Immature natural killer cell (primary cell): ENCODE results near the gene USP17L18. TPM values are rescaled to one million over a fixed set of nuclear protein-coding genes. Genes with fewer than 3 reads are reported as not detected.
"Not testable (repeated sequence)": the region's sequence is repeated elsewhere in the genome, so short reads cannot be mapped to it uniquely, and the experiment has no call there.

Experiments
- DNase-seq, 3 donors: peaks; one replicate each; pipeline ENCODE4 v3.0.0; 2022; ENCODE audit warnings: mixed read lengths in 1 of 3
- H3K27ac Mint-ChIP-seq, 6 donors: one replicate each; pipeline ENCODE4 v1.8.0; 2020; ENCODE audit warnings: mixed read lengths in 6 of 6, mild to moderate bottlenecking in 5 of 6, inconsistent platforms in 4 of 6, moderate library complexity in 3 of 6
- H3K27me3 Mint-ChIP-seq, 3 donors: one replicate each; pipeline ENCODE4 v1.8.0; 2020 to 2021; ENCODE audit warnings: low read depth in 3 of 3, mild to moderate bottlenecking in 3 of 3, mixed read lengths in 3 of 3, moderate library complexity in 3 of 3, inconsistent platforms in 1 of 3
- H3K36me3 Mint-ChIP-seq, 3 donors: one replicate each; pipeline ENCODE4 v1.8.0; 2020; ENCODE audit warnings: mixed read lengths in 3 of 3, inconsistent platforms in 2 of 3, mild to moderate bottlenecking in 2 of 3
- H3K4me1 Mint-ChIP-seq, 2 donors: one replicate each; pipeline ENCODE4 v1.8.0; 2020; ENCODE audit warnings: inconsistent platforms in 2 of 2, mild to moderate bottlenecking in 2 of 2, mixed read lengths in 2 of 2, moderate library complexity in 1 of 2
- H3K4me3 Mint-ChIP-seq, 5 donors: one replicate each; pipeline ENCODE4 v1.8.0; 2020; ENCODE audit warnings: mild to moderate bottlenecking in 5 of 5, mixed read lengths in 5 of 5, inconsistent platforms in 3 of 5, moderate library complexity in 3 of 5
- H3K9me3 Mint-ChIP-seq, 6 donors: one replicate each; pipeline ENCODE4 v1.8.0; 2020; ENCODE audit warnings: mild to moderate bottlenecking in 6 of 6, mixed read lengths in 6 of 6, inconsistent platforms in 4 of 6, moderate library complexity in 3 of 6
- polyA plus RNA-seq, 3 donors: library from polyadenylated mRNA; unstranded; fragments of 300-500 nt; fragmentation: Illumina TruSeq; gene quantifications; one replicate each; pipeline ENCODE4 v1.2.3, GENCODE V29; 2021

USP17L18 gene
- not detected for polyA plus RNA-seq

DNA sequence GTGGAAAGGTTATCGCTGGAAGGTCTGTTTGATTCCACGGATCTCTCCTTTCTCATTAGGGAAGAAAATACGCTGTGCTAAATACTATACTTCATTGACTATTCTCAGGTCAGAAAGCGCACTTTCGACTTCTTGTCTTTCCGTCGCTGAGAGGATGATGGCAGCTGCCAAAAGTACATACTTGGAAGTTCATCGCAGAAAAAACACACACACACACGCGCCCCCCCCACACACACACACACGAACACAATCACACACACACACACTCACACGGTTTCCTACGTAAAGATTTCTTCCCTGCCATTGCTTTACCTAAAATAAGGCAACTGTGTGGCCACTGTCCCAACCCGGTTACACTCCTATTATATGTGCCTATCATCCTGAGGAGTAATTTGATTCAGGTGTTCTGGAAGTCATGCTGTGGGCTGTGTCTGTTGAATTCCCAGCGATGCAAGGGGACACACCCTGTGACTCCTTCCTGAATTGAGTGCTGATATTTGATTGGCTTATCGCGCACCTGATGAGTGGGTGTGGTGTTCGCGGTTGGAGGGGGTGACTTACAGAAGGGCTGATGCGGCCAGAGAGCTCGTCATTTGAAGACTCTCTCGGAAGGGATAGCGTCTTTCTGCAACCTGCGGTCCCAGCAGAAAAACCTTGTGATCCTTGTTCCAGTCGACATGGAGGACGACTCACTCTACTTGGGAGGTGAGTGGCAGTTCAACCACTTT is at the start of gene USP17L18:
Gene USP17L18, plus strand, starts transcription at position 678 of the 728 bp plus-strand sequence. Its CDS starts 0 bp downstream, at position 678.
- not testable (repeated sequence) for H3K27me3 Mint-ChIP-seq, H3K27ac Mint-ChIP-seq, H3K9me3 Mint-ChIP-seq, H3K4me3 Mint-ChIP-seq, DNase-seq, H3K36me3 Mint-ChIP-seq, H3K4me1 Mint-ChIP-seq

GRCh38 chr4:9210357-9210756 is 38.1 kb upstream of the USP17L18 start, which contains the start of gene USP17L10:
Gene USP17L10 (plus strand): TSS chr4:9210657. CDS start chr4:9210657, 0 bp downstream.
- H3K36me3 Mint-ChIP-seq, H3K27me3 Mint-ChIP-seq, H3K27ac Mint-ChIP-seq, DNase-seq, H3K4me3 Mint-ChIP-seq, H3K9me3 Mint-ChIP-seq, H3K4me1 Mint-ChIP-seq: not testable (repeated sequence)

GRCh38 chr4:9214701-9215100 is 33.7 kb upstream of the USP17L18 start:
- not testable (repeated sequence) for H3K4me1 Mint-ChIP-seq, H3K27me3 Mint-ChIP-seq, DNase-seq, H3K9me3 Mint-ChIP-seq, H3K36me3 Mint-ChIP-seq, H3K4me3 Mint-ChIP-seq, H3K27ac Mint-ChIP-seq

DNA sequence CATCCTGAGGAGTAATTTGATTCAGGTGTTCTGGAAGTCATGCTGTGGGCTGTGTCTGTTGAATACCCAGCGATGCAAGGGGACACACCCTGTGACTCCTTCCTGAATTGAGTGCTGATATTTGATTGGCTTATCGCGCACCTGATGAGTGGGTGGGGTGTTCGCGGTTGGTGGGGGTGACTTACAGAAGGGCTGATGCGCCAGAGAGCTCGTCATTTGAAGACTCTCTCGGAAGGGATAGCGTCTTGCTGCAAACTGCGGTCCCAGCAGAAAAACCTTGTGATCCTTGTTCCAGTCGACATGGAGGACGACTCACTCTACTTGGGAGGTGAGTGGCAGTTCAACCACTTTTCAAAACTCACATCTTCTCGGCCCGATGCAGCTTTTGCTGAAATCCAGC is 33.3 kb upstream of the USP17L18 start, which contains the start of gene USP17L11:
Gene USP17L11, plus strand, starts transcription at position 301 of the 400 bp plus-strand sequence. Its CDS starts 0 bp downstream, at position 301.
- H3K4me1 Mint-ChIP-seq, H3K4me3 Mint-ChIP-seq, H3K27ac Mint-ChIP-seq, H3K9me3 Mint-ChIP-seq, DNase-seq, H3K27me3 Mint-ChIP-seq, H3K36me3 Mint-ChIP-seq: not testable (repeated sequence)

DNA sequence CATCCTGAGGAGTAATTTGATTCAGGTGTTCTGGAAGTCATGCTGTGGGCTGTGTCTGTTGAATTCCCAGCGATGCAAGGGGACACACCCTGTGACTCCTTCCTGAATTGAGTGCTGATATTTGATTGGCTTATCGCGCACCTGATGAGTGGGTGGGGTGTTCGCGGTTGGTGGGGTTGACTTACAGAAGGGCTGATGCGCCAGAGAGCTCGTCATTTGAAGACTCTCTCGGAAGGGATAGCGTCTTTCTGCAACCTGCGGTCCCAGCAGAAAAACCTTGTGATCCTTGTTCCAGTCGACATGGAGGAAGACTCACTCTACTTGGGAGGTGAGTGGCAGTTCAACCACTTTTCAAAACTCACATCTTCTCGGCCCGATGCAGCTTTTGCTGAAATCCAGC is 28.6 kb upstream of the USP17L18 start, which contains the start of gene USP17L12:
Gene USP17L12, plus strand, starts transcription at position 301 of the 400 bp plus-strand sequence. Its CDS starts 0 bp downstream, at position 301.
- not testable (repeated sequence) for H3K4me1 Mint-ChIP-seq, H3K27ac Mint-ChIP-seq, H3K4me3 Mint-ChIP-seq

GRCh38 chr4:9224596-9224995 is 23.8 kb upstream of the USP17L18 start, which contains the start of gene USP17L13:
Gene USP17L13 (plus strand): TSS chr4:9224896. CDS start chr4:9224896, 0 bp downstream.
- not testable (repeated sequence) for H3K27ac Mint-ChIP-seq, H3K4me3 Mint-ChIP-seq, DNase-seq, H3K27me3 Mint-ChIP-seq, H3K36me3 Mint-ChIP-seq, H3K4me1 Mint-ChIP-seq, H3K9me3 Mint-ChIP-seq

More for the DNA sequence above, 28.6 kb upstream of the USP17L18 start, which contains the start of gene USP17L12:
- not testable (repeated sequence) for DNase-seq, H3K36me3 Mint-ChIP-seq, H3K9me3 Mint-ChIP-seq, H3K27me3 Mint-ChIP-seq

- H3K4me3 Mint-ChIP-seq, H3K27ac Mint-ChIP-seq, DNase-seq, H3K27me3 Mint-ChIP-seq, H3K4me1 Mint-ChIP-seq, H3K9me3 Mint-ChIP-seq, H3K36me3 Mint-ChIP-seq: not testable (repeated sequence)
Measured at GRCh38 chr4:9230249-9230648, 18.2 kb upstream of the USP17L18 start.

- not testable (repeated sequence) for H3K9me3 Mint-ChIP-seq, DNase-seq, H3K36me3 Mint-ChIP-seq, H3K27ac Mint-ChIP-seq, H3K4me1 Mint-ChIP-seq, H3K27me3 Mint-ChIP-seq, H3K4me3 Mint-ChIP-seq
Measured at GRCh38 chr4:9234085-9234484, 14.3 kb upstream of the USP17L18 start, which contains the start of gene USP17L15. Gene USP17L15 (plus strand): TSS chr4:9234385. CDS start chr4:9234385, 0 bp downstream.

DNA sequence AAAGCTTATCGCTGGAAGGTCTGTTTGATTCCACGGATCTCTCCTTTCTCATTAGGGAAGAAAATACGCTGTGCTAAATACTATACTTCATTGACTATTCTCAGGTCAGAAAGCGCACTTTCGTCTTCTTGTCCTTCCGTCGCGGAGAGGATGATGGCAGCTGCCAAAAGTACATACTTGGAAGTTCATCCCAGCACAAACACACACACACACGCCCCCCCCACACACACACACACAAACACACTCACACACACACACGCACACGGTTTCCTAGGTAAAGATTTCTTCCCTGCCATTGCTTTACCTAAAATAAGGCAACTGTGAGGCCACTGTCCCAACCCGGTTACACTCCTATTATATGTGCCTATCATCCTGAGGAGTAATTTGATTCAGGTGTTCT is 10.0 kb upstream of the USP17L18 start:
- not testable (repeated sequence) for H3K36me3 Mint-ChIP-seq, H3K4me3 Mint-ChIP-seq, DNase-seq, H3K27ac Mint-ChIP-seq, H3K9me3 Mint-ChIP-seq, H3K27me3 Mint-ChIP-seq, H3K4me1 Mint-ChIP-seq

DNA sequence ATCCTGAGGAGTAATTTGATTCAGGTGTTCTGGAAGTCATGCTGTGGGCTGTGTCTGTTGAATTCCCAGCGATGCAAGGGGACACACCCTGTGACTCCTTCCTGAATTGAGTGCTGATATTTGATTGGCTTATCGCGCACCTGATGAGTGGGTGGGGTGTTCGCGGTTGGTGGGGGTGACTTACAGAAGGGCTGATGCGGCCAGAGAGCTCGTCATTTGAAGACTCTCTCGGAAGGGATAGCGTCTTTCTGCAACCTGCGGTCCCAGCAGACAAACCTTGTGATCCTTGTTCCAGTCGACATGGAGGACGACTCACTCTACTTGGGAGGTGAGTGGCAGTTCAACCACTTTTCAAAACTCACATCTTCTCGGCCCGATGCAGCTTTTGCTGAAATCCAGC is 4.9 kb upstream of the USP17L18 start, which contains the start of gene USP17L17:
Gene USP17L17, plus strand, starts transcription at position 301 of the 400 bp plus-strand sequence. Its CDS starts 0 bp downstream, at position 301.
- H3K27me3 Mint-ChIP-seq, DNase-seq, H3K4me3 Mint-ChIP-seq, H3K36me3 Mint-ChIP-seq, H3K9me3 Mint-ChIP-seq, H3K27ac Mint-ChIP-seq, H3K4me1 Mint-ChIP-seq: not testable (repeated sequence)

GRCh38 chr4:9253078-9253477 is 4.6 kb downstream of the USP17L18 start, which contains the start of gene USP17L19:
Gene USP17L19 (plus strand): TSS chr4:9253378. CDS start chr4:9253378, 0 bp downstream.
- not testable (repeated sequence) for H3K4me3 Mint-ChIP-seq, H3K27ac Mint-ChIP-seq, H3K9me3 Mint-ChIP-seq, H3K4me1 Mint-ChIP-seq, H3K27me3 Mint-ChIP-seq, H3K36me3 Mint-ChIP-seq, DNase-seq

DNA sequence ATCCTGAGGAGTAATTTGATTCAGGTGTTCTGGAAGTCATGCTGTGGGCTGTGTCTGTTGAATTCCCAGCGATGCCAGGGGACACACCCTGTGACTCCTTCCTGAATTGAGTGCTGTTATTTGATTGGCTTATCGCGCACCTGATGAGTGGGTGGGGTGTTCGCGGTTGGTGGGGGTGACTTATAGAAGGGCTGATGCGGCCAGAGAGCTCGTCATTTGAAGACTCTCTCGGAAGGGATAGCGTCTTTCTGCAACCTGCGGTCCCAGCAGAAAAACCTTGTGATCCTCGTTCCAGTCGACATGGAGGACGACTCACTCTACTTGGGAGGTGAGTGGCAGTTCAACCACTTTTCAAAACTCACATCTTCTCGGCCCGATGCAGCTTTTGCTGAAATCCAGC is 9.4 kb downstream of the USP17L18 start, which contains the start of gene USP17L20:
Gene USP17L20, plus strand, starts transcription at position 301 of the 400 bp plus-strand sequence. Its CDS starts 0 bp downstream, at position 301.
- not testable (repeated sequence) for H3K4me1 Mint-ChIP-seq, H3K9me3 Mint-ChIP-seq, H3K27ac Mint-ChIP-seq, H3K36me3 Mint-ChIP-seq, DNase-seq, H3K27me3 Mint-ChIP-seq, H3K4me3 Mint-ChIP-seq

DNA sequence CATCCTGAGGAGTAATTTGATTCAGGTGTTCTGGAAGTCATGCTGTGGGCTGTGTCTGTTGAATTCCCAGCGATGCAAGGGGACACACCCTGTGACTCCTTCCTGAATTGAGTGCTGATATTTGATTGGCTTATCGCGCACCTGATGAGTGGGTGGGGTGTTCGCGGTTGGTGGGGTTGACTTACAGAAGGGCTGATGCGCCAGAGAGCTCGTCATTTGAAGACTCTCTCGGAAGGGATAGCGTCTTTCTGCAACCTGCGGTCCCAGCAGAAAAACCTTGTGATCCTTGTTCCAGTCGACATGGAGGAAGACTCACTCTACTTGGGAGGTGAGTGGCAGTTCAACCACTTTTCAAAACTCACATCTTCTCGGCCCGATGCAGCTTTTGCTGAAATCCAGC is 14.1 kb downstream of the USP17L18 start, which contains the start of gene USP17L21:
Gene USP17L21, plus strand, starts transcription at position 301 of the 400 bp plus-strand sequence. Its CDS starts 0 bp downstream, at position 301.
- DNase-seq, H3K4me3 Mint-ChIP-seq, H3K27me3 Mint-ChIP-seq, H3K4me1 Mint-ChIP-seq, H3K27ac Mint-ChIP-seq, H3K36me3 Mint-ChIP-seq, H3K9me3 Mint-ChIP-seq: not testable (repeated sequence)

GRCh38 chr4:9267319-9267718 is 18.9 kb downstream of the USP17L18 start, which contains the start of gene USP17L22:
Gene USP17L22 (plus strand): TSS chr4:9267619. CDS start chr4:9267619, 0 bp downstream.
- DNase-seq, H3K27me3 Mint-ChIP-seq, H3K9me3 Mint-ChIP-seq, H3K4me3 Mint-ChIP-seq, H3K36me3 Mint-ChIP-seq, H3K4me1 Mint-ChIP-seq, H3K27ac Mint-ChIP-seq: not testable (repeated sequence)
